ENCODE data around the gene PCSK6.
"Not testable (repeated sequence)": the region's sequence is repeated elsewhere in the genome, so short reads cannot be mapped to it uniquely, and the experiment has no call there.

DNA sequence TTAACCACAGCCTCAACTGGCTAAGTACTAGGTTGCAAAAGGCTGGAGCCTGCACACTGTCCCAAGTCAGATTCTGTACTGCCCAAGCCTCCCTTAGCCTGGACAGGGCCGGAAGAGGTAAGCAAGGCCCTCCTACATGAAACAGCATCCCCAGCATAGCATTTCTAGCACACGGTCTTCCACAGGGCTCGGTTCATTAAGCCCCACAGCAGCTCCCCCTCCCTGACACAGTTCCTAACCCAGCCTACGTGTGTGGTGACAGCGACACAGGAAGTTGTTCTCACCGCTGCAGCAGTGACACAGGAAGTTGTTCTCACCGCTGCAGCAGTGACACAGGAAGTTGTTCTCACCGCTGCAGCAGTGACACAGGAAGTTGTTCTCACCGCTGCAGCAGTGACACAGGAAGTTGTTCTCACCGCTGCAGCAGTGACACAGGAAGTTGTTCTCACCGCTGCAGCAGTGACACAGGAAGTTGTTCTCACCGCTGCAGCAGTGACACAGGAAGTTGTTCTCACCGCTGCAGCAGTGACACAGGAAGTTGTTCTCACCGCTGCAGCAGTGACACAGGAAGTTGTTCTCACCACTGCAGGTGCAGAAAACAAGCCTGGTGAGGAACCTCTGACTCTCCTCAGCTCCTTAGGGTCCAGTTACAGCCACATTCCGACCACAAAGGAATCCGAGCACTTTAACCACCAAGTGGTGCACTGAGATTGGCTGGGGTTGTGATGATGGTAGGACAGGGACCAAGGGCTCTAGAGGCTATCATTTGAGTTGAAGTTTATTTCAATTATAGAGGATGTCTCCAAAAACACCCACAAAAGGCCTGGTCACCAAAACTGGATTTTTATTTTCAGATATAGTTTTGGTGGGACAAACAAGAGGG is 155.4 kb downstream of the PCSK6 start:
- TF ChIP-seq POLR2A (IDR thresholded peaks at IDR 0.05) = not testable (repeated sequence)
- TF ChIP-seq, protein P1, sequence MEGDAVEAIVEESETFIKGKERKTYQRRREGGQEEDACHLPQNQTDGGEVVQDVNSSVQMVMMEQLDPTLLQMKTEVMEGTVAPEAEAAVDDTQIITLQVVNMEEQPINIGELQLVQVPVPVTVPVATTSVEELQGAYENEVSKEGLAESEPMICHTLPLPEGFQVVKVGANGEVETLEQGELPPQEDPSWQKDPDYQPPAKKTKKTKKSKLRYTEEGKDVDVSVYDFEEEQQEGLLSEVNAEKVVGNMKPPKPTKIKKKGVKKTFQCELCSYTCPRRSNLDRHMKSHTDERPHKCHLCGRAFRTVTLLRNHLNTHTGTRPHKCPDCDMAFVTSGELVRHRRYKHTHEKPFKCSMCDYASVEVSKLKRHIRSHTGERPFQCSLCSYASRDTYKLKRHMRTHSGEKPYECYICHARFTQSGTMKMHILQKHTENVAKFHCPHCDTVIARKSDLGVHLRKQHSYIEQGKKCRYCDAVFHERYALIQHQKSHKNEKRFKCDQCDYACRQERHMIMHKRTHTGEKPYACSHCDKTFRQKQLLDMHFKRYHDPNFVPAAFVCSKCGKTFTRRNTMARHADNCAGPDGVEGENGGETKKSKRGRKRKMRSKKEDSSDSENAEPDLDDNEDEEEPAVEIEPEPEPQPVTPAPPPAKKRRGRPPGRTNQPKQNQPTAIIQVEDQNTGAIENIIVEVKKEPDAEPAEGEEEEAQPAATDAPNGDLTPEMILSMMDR (IDR thresholded peaks at IDR 0.05) = not testable (repeated sequence)

All from uterus (tissue), 2 donors.